HEK293 (cell line): ENCODE results near the gene ENGASE.
A peak's percentile ranks its signal among the peaks of the same experiment; 100 is the strongest.

Source experiments
- CTCF ChIP-seq: fragments of 450-650 bp; formaldehyde crosslinking; IDR thresholded peaks from 2 replicates; pipeline ENCODE4 v1.5.1; 2016; ENCODE audit warnings: missing biosample characterization, missing genetic modification characterization
- MZF1 ChIP-seq: fragments of 450-650 bp; formaldehyde crosslinking; IDR thresholded peaks from 2 replicates; pipeline ENCODE4 v1.5.1; 2017; ENCODE audit warnings: missing biosample characterization, missing genetic modification characterization, borderline replicate concordance
- SP2 ChIP-seq: fragments of 450-650 bp; formaldehyde crosslinking; IDR thresholded peaks from 2 replicates; pipeline ENCODE4 v1.5.1; 2016; ENCODE audit warnings: missing biosample characterization, missing genetic modification characterization
- ZBTB8A ChIP-seq: fragments of 450-650 bp; formaldehyde crosslinking; IDR thresholded peaks from 2 replicates; pipeline ENCODE4 v1.5.1; 2016; ENCODE audit warnings: missing biosample characterization, missing genetic modification characterization
- ZNF138 ChIP-seq: fragments of 450-650 bp; formaldehyde crosslinking; IDR thresholded peaks from 2 replicates; pipeline ENCODE4 v1.5.1; 2016; ENCODE audit warnings: missing biosample characterization, missing genetic modification characterization, borderline replicate concordance
- ZNF544 ChIP-seq: fragments of 450-650 bp; formaldehyde crosslinking; IDR thresholded peaks from 2 replicates; pipeline ENCODE4 v1.5.0; 2017; ENCODE audit warnings: missing biosample characterization, missing genetic modification characterization
- TF ChIP-seq, protein P1 (sequence below): fragments of 450-650 bp; formaldehyde crosslinking; IDR thresholded peaks from 2 replicates; pipeline ENCODE4 v1.5.1; 2016; ENCODE audit warnings: missing biosample characterization, missing genetic modification characterization
- TF ChIP-seq, protein P2 (sequence below): fragments of 450-650 bp; formaldehyde crosslinking; IDR thresholded peaks from 2 replicates; pipeline ENCODE4 v1.5.1; 2016; ENCODE audit warnings: missing biosample characterization, missing genetic modification characterization

DNA sequence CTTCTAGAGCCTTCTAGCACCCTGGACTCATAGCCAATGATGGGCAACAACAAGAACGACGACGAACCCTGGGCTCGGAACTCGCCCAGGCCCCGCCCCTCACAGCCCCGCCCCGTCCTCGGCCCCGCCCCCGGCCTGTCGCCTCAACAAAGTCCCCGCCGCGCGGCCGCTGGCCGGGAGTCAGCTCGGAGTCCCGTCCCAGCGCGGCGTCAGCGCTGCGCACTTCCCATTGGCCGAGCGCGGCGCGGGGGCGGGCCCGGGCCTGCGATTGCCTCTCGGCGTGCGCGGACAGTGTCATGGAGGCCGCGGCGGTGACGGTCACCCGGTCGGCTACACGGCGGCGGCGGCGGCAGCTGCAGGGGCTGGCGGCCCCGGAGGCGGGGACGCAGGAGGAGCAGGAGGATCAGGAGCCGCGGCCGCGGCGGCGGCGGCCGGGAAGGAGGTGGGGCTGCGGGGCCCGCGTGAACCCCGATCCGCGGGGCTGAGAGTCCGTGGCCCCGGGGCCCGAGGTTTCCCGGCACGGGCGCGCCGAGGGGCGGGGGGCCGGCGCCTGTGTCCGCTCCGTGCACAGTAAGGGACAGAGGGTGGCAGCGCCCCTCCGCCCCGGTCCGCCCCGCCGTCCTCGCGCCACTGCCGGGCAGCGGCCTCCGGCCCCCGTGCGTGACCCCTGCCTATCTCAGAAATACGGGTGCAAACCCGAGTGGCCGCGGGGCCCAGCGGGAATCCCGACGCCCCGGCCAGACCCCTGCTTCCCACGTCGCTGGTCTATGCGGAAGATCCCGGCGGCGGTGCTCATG lies at the start of gene ENGASE:
- TF ChIP-seq SP2 (tag by site-specific recombination): peak; percentile 66
- TF ChIP-seq, protein P1, sequence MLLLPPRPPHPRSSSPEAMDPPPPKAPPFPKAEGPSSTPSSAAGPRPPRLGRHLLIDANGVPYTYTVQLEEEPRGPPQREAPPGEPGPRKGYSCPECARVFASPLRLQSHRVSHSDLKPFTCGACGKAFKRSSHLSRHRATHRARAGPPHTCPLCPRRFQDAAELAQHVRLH (tag by site-specific recombination): no peak
- no peak for TF ChIP-seq ZBTB8A (tag by site-specific recombination)
- TF ChIP-seq CTCF (tag by site-specific recombination): no peak
- TF ChIP-seq, protein P2, sequence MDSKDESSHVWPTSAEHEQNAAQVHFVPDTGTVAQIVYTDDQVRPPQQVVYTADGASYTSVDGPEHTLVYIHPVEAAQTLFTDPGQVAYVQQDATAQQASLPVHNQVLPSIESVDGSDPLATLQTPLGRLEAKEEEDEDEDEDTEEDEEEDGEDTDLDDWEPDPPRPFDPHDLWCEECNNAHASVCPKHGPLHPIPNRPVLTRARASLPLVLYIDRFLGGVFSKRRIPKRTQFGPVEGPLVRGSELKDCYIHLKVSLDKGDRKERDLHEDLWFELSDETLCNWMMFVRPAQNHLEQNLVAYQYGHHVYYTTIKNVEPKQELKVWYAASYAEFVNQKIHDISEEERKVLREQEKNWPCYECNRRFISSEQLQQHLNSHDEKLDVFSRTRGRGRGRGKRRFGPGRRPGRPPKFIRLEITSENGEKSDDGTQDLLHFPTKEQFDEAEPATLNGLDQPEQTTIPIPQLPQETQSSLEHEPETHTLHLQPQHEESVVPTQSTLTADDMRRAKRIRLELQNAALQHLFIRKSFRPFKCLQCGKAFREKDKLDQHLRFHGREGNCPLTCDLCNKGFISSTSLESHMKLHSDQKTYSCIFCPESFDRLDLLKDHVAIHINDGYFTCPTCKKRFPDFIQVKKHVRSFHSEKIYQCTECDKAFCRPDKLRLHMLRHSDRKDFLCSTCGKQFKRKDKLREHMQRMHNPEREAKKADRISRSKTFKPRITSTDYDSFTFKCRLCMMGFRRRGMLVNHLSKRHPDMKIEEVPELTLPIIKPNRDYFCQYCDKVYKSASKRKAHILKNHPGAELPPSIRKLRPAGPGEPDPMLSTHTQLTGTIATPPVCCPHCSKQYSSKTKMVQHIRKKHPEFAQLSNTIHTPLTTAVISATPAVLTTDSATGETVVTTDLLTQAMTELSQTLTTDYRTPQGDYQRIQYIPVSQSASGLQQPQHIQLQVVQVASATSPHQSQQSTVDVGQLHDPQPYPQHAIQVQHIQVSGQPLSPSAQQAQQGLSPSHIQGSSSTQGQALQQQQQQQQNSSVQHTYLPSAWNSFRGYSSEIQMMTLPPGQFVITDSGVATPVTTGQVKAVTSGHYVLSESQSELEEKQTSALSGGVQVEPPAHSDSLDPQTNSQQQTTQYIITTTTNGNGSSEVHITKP (tag by site-specific recombination): no peak
- TF ChIP-seq ZNF138: no peak
- no peak for TF ChIP-seq MZF1 (tag by site-specific recombination)
- no peak for TF ChIP-seq ZNF544 (tag by site-specific recombination)
